Astrocyte of the hippocampus (primary cell): ENCODE data around the gene DDRGK1.
"Not testable (repeated sequence)": the region's sequence is repeated elsewhere in the genome, so short reads cannot be mapped to it uniquely, and the experiment has no call there.

Source experiments
- DNase-seq: peaks from one replicate; pipeline ENCODE4 v3.0.0; 2011; ENCODE audit warnings: low read depth, low spot score

DDRGK1 gene

DNA sequence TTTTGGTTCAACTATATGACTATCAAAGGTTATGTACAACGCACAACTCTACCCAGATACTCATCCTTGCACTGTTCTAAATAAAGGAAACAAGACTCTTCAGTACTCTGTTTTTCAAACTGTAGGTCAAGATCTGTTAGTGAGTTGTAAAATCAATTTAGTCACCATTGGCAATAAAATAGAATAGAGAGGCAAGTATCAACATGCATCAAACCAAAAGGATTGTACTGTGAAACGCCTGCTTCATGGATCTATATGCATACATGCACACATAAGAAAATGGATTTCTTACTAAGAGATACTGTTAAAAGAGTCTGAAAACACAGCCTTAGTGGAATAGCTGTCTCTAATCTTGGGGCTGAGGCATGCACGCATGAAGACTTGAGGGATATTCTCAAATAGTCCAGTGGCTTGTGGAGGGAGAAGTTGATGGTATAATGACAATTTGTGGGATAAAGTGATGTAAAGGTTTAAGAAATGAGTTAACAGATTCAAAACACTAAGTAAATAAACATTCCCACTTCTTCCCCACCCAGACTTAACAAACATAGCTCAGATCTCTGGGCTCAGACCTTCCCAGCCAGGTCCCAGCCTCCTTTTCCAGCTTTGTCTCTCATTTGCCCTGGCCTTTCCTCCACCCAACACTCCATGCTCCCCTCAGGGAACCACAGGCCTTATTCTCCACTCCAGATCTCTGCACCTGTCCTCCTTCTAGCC lies 20.4 kb downstream of the DDRGK1 start:
- no peak for DNase-seq

GRCh38 chr20:3182429-3182828 lies 22.1 kb downstream of the DDRGK1 start:
- not testable (repeated sequence) for DNase-seq

DNA sequence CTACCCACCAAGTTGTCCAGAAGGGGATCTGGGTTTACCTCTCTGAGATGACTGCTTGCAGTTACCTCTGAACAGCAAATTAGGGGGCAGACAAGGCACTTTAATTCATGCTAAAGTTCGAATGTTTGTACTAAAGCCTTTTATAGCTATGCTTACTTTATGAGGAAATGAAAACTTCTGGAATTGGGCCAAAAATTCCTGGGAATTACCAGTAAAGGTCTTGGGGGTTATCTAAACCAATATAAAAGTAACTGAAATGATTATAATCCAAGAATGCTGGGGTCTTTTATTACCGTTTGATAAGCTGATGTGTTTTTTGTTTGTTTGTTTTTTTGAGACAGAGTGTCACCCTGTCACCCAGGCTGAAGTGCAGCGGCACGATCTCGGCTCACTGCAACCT lies 23.2 kb downstream of the DDRGK1 start:
- no peak for DNase-seq

DNA sequence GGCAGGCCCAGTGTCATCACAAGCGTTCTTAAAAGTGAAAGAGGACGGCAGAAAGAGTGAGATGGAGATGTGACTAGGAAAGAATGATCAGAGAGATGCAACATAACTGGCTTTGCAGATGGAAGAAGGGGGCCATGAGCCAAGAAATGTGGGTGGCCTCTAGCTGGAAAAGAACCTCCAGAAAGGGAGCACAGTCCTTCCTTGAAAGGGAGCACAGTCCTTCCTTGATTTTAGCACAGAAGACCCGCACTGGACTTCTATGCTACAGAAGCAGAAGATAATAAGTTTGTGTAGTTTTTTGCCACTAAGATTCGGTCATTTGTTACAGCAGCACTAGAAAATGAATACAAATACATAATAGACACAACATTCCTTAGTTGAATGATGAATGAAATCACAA lies 24.2 kb downstream of the DDRGK1 start:
- no peak for DNase-seq

- no peak for DNase-seq
These were observed 26.6 kb downstream of the DDRGK1 start for GRCh38 chr20:3177746-3178485.

GRCh38 chr20:3175270-3175669 lies 29.2 kb downstream of the DDRGK1 start:
- no peak for DNase-seq

DNA sequence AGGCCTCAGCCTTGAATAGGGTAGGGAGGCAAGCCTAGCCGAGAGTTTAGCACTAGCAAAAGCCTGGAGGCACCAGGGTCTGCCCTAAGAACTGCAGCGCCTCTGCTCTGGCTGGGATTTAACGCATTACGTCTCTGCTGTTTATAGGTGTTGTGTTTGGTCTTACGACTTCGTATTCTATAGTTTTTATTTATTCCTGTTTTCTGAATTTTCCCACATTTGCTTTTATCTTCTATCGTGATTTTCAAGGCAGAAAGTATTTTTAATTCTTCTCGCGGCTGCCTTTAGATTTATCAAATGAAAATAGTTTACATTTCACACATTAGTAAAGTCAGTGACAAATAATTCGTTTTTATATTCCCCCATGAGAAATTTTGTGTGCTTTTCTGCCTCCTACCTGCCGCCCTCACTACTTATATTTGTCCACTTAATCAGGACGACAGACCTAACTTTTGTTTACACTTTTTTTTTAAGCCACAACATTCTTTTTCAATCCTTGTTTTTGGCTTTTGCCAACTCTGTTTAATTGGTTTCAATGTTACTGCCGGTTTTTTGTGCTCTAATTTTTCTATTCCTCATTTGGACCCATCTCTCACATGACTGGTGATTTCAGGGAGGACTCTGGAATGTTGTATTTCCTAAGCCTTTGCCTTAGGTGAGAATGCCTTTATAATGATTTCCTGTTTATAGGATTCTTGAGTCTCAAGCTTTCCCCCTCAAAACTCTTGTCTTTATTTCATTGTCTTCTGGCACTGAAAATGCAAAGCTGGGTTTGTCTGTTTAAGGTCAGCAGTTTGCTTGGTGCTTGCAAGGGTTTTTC lies 29.8 kb downstream of the DDRGK1 start:
- no peak for DNase-seq

GRCh38 chr20:3173610-3174441 lies 30.7 kb downstream of the DDRGK1 start:
- DNase-seq, result peak; percentile 95

GRCh38 chr20:3172933-3173609 lies 31.4 kb downstream of the DDRGK1 start, which contains the start of gene LZTS3:
Gene LZTS3 (minus strand): TSS chr20:3173549. CDS start chr20:3167163, 6,386 bp downstream.
- peak; percentile 79 for DNase-seq

- no peak for DNase-seq
These were observed 32.2 kb downstream of the DDRGK1 start for GRCh38 chr20:3172126-3172932.

- DNase-seq, result no peak
These were observed 32.9 kb downstream of the DDRGK1 start for GRCh38 chr20:3171391-3172125.

DNA sequence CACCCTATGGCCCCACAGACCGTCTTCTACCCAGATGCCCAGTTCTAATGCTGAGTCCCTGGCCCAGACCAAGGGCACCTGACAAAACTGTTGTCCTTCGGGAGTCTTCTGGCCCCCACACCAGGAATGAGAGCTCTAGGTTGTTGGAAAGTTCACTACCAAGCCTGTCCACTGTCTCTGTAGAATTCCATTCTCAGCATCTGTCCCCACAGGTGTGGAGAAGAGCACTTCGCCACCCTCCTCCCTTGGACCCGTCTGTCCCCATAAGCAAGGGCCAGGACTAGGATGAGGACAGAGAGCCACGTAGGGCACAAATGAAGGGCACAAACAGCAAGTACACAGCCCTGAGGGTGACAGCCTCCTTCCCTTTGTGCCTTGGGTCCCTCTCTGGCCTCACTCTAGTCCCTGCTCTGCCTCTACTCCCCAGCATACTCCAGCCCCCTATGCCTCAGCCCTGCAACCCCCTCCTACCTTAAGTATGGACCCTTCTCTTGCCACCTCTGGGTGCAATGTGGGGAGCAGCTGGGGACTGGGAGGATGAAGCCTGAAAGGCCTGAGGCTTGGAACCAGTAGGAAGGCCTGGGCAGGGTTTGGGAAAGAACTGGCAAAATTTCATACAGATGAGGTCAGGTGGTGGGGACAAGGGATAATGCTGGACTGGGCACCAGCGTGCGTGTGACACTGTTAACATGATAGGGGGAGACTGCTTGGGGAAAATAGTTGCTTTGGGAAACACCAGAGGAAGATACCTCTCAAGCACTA lies 35.5 kb downstream of the DDRGK1 start:
- DNase-seq, result no peak

GRCh38 chr20:3168079-3168828 lies 36.2 kb downstream of the DDRGK1 start:
- DNase-seq, result no peak

DNA sequence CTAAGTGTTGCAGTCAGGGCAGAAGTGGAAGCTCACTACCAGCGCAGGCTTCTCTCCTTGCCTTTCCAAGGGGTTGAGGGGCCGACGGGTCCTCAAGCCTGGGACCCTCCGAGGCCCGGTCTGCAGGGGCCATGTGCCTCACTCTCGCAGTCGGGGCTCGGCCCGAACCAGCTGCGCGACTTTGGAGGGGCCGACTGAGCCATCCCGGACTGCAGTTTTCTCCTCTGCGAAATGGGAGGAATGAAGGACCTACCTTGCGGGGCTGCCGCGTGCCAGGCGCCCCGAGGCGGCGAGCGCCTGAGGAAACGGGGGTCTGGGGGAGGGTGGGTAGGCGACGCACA lies 36.8 kb downstream of the DDRGK1 start:
- DNase-seq, result no peak

- DNase-seq, result no peak
These were observed 37.6 kb downstream of the DDRGK1 start for GRCh38 chr20:3166913-3167342.

DNA sequence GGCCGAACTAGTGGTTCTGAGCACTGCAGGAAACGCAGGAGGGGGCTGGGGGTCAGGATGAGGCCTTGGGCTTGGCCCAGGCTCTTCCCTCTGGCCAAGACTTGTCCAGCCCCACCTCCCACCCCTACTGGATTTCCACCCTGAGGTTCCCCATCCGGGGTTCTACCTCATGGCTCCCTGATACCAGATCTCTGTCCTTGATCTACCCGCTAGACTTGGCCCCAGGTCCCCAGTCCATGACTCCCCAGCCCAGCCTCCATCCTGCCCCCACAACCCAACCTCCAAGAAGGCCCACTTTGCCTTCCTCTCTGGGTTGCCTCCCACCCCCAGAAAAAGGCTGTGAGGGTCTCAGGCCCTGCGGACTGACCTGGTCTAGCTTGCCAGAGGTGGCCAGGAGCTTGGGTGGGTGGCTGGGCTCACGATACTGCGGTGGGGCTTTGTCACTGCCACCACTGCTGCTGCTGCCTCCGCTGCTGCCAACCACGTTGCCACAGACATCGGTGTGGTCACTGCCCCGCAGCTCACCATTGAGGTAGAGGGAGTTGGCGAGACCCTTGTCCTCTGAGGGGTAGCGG lies 38.1 kb downstream of the DDRGK1 start:
- no peak for DNase-seq
